Fibroblast of gingiva (primary cell): ENCODE data around the gene OPCML.

Source experiments
- DNase-seq: peaks from one replicate; pipeline ENCODE4 v3.0.0-alpha.2; 2011; ENCODE audit warnings: low read depth

The OPCML gene

GRCh38 chr11:132982772-132983640 lies 549.3 kb downstream of the OPCML start:
- no peak for DNase-seq

GRCh38 chr11:132981131-132981956 lies 551.0 kb downstream of the OPCML start:
- no peak for DNase-seq

DNA sequence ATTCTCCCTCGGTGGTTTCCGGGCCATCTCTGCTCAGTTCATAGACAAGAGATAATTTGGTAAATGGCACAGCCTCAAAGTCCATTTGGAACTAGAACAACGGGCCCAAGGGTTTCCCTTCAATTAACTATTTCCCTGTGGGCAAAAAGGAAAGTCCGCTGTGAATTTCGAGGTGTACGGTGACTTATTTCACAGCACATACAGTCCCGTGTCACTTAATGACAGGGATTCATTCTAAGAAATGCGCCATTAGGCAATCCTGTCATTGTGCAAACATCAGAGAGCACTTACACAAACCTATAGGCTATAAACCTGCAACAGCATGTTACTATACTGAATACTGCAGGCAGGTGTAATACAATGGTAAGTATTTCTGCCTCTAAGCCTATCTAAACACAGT lies 551.6 kb downstream of the OPCML start:
- no peak for DNase-seq

GRCh38 chr11:132977746-132978145 lies 554.6 kb downstream of the OPCML start:
- no peak for DNase-seq

DNA sequence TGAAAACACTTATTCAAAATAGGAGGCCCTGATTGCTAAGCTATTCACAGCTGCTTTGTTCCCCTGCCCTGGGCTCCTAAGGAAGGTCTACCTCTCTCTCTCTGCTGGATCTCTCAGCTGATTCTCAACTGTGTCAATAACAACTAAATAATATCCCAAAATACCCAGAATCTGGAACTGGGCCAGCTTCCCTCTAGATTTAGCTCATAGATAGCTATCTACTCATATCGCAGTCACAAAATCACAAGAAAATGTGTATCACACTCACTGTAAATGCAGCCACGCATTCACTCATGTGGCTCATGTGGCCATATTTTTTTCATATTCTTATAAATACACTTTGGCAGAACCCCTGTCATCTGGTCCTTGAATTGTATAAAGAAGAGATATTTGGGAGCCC lies 555.1 kb downstream of the OPCML start:
- no peak for DNase-seq

DNA sequence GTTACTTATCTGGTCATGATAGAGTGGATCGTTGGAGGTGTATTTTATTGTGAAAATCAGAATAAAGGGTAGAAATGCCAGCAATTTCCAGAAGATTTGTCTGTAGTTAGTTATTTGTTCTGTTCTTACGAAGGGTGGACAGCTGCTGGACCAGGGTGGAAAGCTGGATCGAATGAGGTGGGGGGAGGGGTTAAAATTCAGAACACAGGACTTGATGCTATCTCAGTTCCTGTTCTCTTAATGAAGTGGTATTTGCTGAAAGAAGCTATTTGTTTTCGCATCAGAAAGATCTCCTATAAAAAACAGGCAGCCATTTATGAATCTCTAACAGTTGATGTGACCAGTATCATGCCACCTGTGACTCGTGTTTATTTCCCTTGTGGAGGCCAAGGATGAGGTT lies 556.2 kb downstream of the OPCML start:
- no peak for DNase-seq

- no peak for DNase-seq
Measured at GRCh38 chr11:132973686-132974085, 558.6 kb downstream of the OPCML start.

DNA sequence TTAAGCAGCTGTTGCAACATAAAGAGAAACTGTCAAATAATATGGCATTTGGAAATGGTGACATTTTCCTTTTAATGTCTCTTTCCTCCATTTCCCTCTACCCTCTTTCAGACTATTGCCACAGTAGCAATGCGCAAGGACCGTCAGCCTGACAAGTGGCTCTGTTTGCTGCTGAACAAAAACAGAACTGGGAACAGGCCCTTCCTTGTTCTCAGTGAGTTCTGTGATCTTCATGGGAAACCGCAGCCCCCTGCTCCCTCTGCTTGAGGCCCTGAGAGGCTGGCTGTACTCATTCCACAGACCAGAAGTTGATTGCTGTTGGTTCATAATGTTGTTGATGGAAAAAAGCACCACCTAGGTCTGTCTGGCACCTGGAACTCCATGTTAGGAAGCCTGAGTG lies 559.7 kb downstream of the OPCML start:
- no peak for DNase-seq

DNA sequence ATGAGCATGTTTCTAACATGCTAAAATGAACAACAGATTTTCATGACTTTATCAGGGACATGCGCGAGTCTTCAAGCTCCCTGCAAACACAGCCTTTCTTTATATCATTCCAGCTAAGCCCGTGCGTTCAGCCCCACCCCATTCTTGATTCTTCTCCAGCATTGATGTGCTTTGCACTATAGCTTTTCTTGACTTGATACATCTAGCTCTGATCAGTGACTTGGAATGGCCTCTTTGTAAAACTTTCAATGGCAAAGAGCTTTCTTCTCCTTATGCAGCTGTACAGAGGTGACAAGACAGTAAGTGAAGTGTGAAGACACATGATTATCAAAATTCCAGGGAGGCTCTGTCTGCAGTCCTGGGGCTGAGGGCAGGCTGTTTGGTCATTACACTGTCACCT lies 561.0 kb downstream of the OPCML start:
- no peak for DNase-seq

DNA sequence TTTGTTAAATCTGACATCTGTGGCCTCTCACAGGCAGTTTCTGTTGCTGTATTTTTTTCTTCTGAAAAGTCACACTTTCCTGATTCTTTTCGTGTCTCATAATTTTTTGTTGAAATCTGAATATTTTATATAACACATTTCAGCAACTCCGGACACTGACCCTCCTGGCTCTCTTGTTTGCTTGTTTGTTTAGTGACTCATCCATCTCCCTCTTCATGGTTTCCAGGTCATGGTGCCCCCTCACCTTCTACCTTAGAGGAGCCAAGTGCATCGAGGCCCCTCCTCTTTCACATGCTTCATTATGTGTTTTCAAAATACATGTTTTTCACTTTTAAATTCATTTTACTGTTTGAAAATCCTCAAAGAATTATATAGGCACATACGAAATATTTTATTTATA lies 562.4 kb downstream of the OPCML start:
- no peak for DNase-seq

GRCh38 chr11:132962041-132962440 lies 570.3 kb downstream of the OPCML start:
- no peak for DNase-seq

- DNase-seq: no peak
Measured at GRCh38 chr11:132961453-132961852, 570.8 kb downstream of the OPCML start.

DNA sequence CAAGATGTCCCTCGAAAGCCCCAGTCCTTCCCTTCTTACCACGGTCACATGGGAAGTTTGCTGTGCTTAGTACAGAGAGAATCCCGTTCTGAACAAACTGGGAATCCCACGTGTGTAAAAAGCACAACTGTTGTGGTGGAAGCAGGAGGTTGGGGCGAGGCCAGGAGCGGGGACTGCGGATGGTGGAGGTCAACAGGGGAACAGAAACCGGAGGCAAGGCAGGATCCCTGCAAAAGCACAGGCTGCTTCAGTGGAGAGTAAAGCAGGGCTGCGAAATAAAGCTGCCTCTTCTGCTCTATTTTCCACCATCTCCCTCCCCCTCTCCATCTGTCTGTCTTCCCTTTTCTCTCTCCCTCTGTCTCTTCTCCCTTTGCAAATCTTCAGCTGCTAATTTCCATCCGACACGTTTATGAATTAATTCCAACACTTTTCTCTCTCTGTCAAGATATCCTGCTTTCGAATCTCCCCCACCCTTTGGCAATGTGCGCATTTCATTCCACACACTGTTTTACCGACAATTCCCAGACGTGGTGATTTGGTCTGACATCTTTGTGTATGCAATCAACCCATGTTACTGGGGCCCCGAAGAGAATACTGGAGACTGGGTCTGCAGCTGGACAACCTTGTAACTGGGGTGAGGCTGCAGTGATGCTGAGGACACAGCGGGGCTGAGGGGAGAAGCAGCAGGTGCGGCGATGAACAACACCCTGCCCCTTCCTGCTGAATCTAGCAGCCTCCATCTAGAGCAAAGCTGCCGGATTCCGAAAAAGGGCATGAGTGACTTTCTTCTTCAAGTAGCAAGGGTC lies 571.8 kb downstream of the OPCML start:
- DNase-seq: no peak

GRCh38 chr11:132959693-132960092 lies 572.6 kb downstream of the OPCML start:
- DNase-seq: no peak

- DNase-seq: no peak
Measured at GRCh38 chr11:132957881-132958280, 574.4 kb downstream of the OPCML start.

- no peak for DNase-seq
Measured at GRCh38 chr11:132948252-132948651, 584.0 kb downstream of the OPCML start.

DNA sequence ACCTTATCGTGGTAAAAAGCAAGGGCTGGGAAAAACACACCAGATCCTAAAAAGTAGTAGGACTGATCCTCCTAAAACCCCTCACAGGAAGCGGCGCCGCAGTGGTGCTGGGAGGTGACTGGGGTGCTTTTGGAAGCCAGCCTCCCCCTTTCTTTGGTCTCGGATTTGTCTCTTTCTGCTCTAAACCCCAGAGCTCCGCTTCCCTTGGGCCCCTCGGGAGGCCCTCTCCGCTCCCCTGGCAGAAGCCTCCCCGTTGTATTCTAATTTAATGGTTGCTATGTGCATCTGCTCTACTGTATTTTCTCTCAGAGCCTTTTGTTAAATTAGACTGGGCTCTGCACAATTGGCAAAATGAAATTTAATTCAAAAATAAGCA lies 587.7 kb downstream of the OPCML start:
- no peak for DNase-seq

- DNase-seq: no peak
Measured at GRCh38 chr11:132943706-132944568, 588.4 kb downstream of the OPCML start.

- DNase-seq: no peak
Measured at GRCh38 chr11:132943357-132943705, 589.0 kb downstream of the OPCML start.

- no peak for DNase-seq
Measured at GRCh38 chr11:132942611-132943356, 589.5 kb downstream of the OPCML start.

DNA sequence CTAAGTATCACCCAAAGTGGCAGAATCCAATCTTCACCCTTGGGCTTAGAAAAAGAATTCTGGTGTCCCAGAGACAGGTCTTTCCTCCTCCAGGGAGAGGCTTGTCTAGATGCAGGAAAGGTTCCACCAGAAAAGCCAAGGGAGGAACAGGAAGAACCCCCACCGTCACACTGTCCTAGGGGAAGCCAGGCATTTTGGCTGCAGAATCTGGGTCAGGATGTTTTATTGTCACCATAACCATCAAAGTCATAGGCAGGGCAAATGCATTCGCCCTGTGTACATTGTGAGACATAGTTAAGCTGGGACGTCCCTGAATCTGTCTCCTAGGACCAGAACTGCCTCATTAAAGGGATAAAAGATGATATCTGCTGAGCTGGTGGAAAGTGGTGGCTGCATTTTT lies 590.5 kb downstream of the OPCML start:
- no peak for DNase-seq
